AG10803 (cell line): ENCODE data around the gene SCD5.

Experiments used
- DNase-seq: peaks from one replicate; pipeline ENCODE4 v3.0.0; 2010; ENCODE audit warnings: low read depth
- H3K4me3 ChIP-seq: 2 replicates; pipeline ENCODE4 v1.5.1; 2011; ENCODE audit warnings: mild to moderate bottlenecking, low read length, control low read depth
- CTCF ChIP-seq: conservative IDR thresholded peaks from 2 replicates; pipeline ENCODE4 v1.5.1; 2011; ENCODE audit warnings: mild to moderate bottlenecking, low read length, control low read depth, inconsistent platforms

Gene SCD5

GRCh38 chr4:82797040-82797404, 1.6 kb downstream of the SCD5 start:
- H3K4me3 ChIP-seq, result peak overlapping the region; percentile 77
- no peak for TF ChIP-seq CTCF
- no peak for DNase-seq

- DNase-seq, result no peak
- no peak for TF ChIP-seq CTCF
- H3K4me3 ChIP-seq, result no peak overlapping the region
Measured at GRCh38 chr4:82792912-82793649, 5.5 kb downstream of the SCD5 start.

- no peak for DNase-seq
- no peak overlapping the region for H3K4me3 ChIP-seq
- TF ChIP-seq CTCF, result no peak
Measured at GRCh38 chr4:82791179-82791578, 7.4 kb downstream of the SCD5 start.

GRCh38 chr4:82790060-82790660, 8.4 kb downstream of the SCD5 start:
- no peak for DNase-seq
- no peak for TF ChIP-seq CTCF
- H3K4me3 ChIP-seq, result no peak overlapping the region

- DNase-seq, result no peak
- no peak for TF ChIP-seq CTCF
- H3K4me3 ChIP-seq, result no peak overlapping the region
Measured at GRCh38 chr4:82789025-82789776, 9.4 kb downstream of the SCD5 start.

GRCh38 chr4:82787342-82787741, 11.3 kb downstream of the SCD5 start:
- H3K4me3 ChIP-seq, result no peak overlapping the region
- TF ChIP-seq CTCF, result no peak
- no peak for DNase-seq

- no peak for DNase-seq
- no peak for TF ChIP-seq CTCF
Measured at GRCh38 chr4:82786828-82787227, 11.8 kb downstream of the SCD5 start.

More at GRCh38 chr4:82786828-82787227, 11.8 kb downstream of the SCD5 start:
- no peak overlapping the region for H3K4me3 ChIP-seq
